ENCODE results near the gene ARF3. TPM values are rescaled to one million over a fixed set of nuclear protein-coding genes. Genes with fewer than 3 reads are reported as not detected.

ARF3 gene
- total RNA-seq, result 88.1 and 98.3 TPM in 2 replicates

GRCh38 chr12:48957141-48958048, at the start of gene ARF3:
Gene ARF3 (minus strand): TSS chr12:48957487. CDS start chr12:48941095, 16,392 bp downstream.

GRCh38 chr12:48999371-49000131, 42.3 kb upstream of the ARF3 start, which contains the start of gene DDN:
Gene DDN (minus strand): TSS chr12:48999375. CDS start chr12:48999287, 88 bp downstream.

GRCh38 chr12:48978291-48978740, 21.0 kb upstream of the ARF3 start, which contains the start of gene WNT1:
Gene WNT1 (plus strand): TSS chr12:48978322. CDS start chr12:48978651, 329 bp downstream.

GRCh38 chr12:48925304-48926011, 31.8 kb downstream of the ARF3 start, which contains the start of gene FKBP11:
Gene FKBP11 (minus strand): TSS chr12:48925492. CDS start chr12:48925428, 64 bp downstream.

Other genes starting within 250 kb of the ARF3 start
- 16.1 and 17.4 TPM in 2 replicates for gene CCNT1, start 240.8 kb downstream of the ARF3 start, total RNA-seq
- 11.8 and 14.7 TPM in 2 replicates for gene ADCY6, start 168.4 kb downstream of the ARF3 start, total RNA-seq
- 28.4 and 31.1 TPM in 2 replicates for gene CACNB3, start 139.0 kb downstream of the ARF3 start, total RNA-seq
- 56.5 and 56.8 TPM in 2 replicates for gene DDX23, start 105.3 kb downstream of the ARF3 start, total RNA-seq
- gene RND1, start 91.6 kb downstream of the ARF3 start, total RNA-seq, result 0.29 TPM in 1 of 2 replicates, not detected in the other
- gene FKBP11, start 32.0 kb downstream of the ARF3 start, total RNA-seq, result 70.1 and 72.3 TPM in 2 replicates
- gene WNT10B, start 14.2 kb upstream of the ARF3 start, total RNA-seq, result not detected in 2 replicates
- gene WNT1, start 20.8 kb upstream of the ARF3 start, total RNA-seq, result not detected in 2 replicates
- not detected in 2 replicates for gene DDN, start 41.9 kb upstream of the ARF3 start, total RNA-seq
- gene PRKAG1, start 61.3 kb upstream of the ARF3 start, total RNA-seq, result 114 TPM in 2 replicates
- gene KMT2D, start 103.3 kb upstream of the ARF3 start, total RNA-seq, result 15.9 and 23.6 TPM in 2 replicates
- 0.58 and 3.4 TPM in 2 replicates for gene RHEBL1, start 112.5 kb upstream of the ARF3 start, total RNA-seq
- not detected in 2 replicates for gene DHH, start 137.3 kb upstream of the ARF3 start, total RNA-seq
- 60.3 and 97.7 TPM in 2 replicates for gene LMBR1L, start 153.4 kb upstream of the ARF3 start, total RNA-seq
- gene TUBA1B, start 173.9 kb upstream of the ARF3 start, total RNA-seq, result 4,951 and 5,972 TPM in 2 replicates
- 1,622 and 1,849 TPM in 2 replicates for gene TUBA1A, start 231.6 kb upstream of the ARF3 start, total RNA-seq

Data from myometrial cell (primary cell).